Measurements from ENCODE around the gene BTBD9.

The BTBD9 gene

GRCh38 chr6:38192011-38192410 is 447.7 kb downstream of the BTBD9 start:
- in situ Hi-C loops (cut with HindIII; ENCODE audit: low sequenced_read_pairs): no loop called here
- H3K4me3 ChIP-seq (ENCODE audit: low read depth, low read length): no peak overlapping the region
- no peak for TF ChIP-seq CTCF (IDR thresholded peaks at IDR 0.05; ENCODE audit: low read depth, low read length, missing control alignments)
- no peak for DNase-seq (ENCODE audit: low read depth)

- in situ Hi-C loops (cut with HindIII; ENCODE audit: low sequenced_read_pairs): no loop called here
- DNase-seq (ENCODE audit: low read depth): no peak
- no peak for TF ChIP-seq CTCF (IDR thresholded peaks at IDR 0.05; ENCODE audit: low read depth, low read length, missing control alignments)
- no peak overlapping the region for H3K4me3 ChIP-seq (ENCODE audit: low read depth, low read length)
Measured at GRCh38 chr6:38191418-38191817, 448.3 kb downstream of the BTBD9 start.

GRCh38 chr6:38188677-38189335 is 450.9 kb downstream of the BTBD9 start:
- in situ Hi-C loops (cut with HindIII; ENCODE audit: low sequenced_read_pairs): loop anchor here (5.0 kb wide), 1 partner anchor 37 kb away; no protein-coding TSS in a partner anchor
- no peak for TF ChIP-seq CTCF (IDR thresholded peaks at IDR 0.05; ENCODE audit: low read depth, low read length, missing control alignments)
- no peak for DNase-seq (ENCODE audit: low read depth)
- H3K4me3 ChIP-seq (ENCODE audit: low read depth, low read length): no peak overlapping the region

GRCh38 chr6:38187811-38188590 is 451.7 kb downstream of the BTBD9 start:
- TF ChIP-seq CTCF (IDR thresholded peaks at IDR 0.05; ENCODE audit: low read depth, low read length, missing control alignments): no peak
- H3K4me3 ChIP-seq (ENCODE audit: low read depth, low read length): no peak overlapping the region
- no peak for DNase-seq (ENCODE audit: low read depth)
- in situ Hi-C loops (cut with HindIII; ENCODE audit: low sequenced_read_pairs): loop anchor here (5.0 kb wide), 1 partner anchor 36 kb away; no protein-coding TSS in a partner anchor

- H3K4me3 ChIP-seq (ENCODE audit: low read depth, low read length): no peak overlapping the region
- no peak for DNase-seq (ENCODE audit: low read depth)
- no peak for TF ChIP-seq CTCF (IDR thresholded peaks at IDR 0.05; ENCODE audit: low read depth, low read length, missing control alignments)
- in situ Hi-C loops (cut with HindIII; ENCODE audit: low sequenced_read_pairs): loop anchor here (5.0 kb wide), 1 partner anchor 35 kb away; no protein-coding TSS in a partner anchor
Measured at GRCh38 chr6:38187325-38187724, 452.4 kb downstream of the BTBD9 start.

GRCh38 chr6:38185752-38186151 is 454.0 kb downstream of the BTBD9 start:
- no peak for DNase-seq (ENCODE audit: low read depth)
- H3K4me3 ChIP-seq (ENCODE audit: low read depth, low read length): no peak overlapping the region
- no peak for TF ChIP-seq CTCF (IDR thresholded peaks at IDR 0.05; ENCODE audit: low read depth, low read length, missing control alignments)
- in situ Hi-C loops (cut with HindIII; ENCODE audit: low sequenced_read_pairs): loop anchor here (5.0 kb wide), 1 partner anchor 33 kb away; no protein-coding TSS in a partner anchor
